ENCODE measurements around the gene DDR2. TPM values are rescaled to one million over a fixed set of nuclear protein-coding genes. Genes with fewer than 3 reads are reported as not detected.

DDR2 gene
- total and polyA plus RNA-seq, 2 experiments from 2014 or later, result 94.7 to 196 TPM

DNA sequence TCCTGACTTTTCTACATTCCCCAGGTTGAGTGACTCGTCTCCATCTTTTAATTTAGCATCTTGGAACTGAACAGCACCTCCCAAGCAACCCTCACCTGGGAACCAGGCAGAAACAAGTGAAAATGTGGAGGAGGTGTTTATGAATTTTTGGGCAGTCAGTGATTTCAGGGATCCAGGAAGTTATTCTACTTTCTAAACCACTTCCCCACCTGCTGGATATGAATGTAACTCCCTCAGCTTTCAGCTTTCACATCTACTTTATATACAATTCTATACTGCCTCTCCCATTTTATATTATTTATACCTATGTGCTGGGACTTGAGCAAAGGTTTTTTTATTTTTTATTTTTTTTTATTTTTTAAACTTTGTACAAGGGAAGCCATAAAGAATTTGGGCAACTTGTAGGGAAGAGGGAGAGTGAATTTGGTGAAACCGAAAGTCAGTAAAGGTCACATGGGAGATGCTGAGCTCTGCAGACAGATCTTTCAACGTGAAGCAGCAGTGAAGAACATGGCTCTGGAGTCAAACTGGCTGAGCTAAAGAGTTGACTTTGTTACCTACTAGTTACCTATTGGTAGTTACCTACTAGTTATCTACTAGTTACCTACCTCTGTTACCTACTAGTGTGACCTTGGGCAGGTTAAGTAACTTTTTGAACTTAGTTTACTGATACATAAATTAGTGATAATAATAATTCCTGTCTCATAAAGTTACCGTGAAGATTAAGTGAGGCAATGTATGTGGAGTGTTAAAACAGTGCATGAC is 45.5 kb downstream of the DDR2 start:
- Histone ChIP-seq H3K27me3 (replicated peaks; ENCODE audit: insufficient read depth) (no peaks in the 10 kb centered on the region), H3K79me2 (ENCODE audit: insufficient read depth) (peaks cover 99% of the 10 kb centered on the region), H3K4me2 (ENCODE audit: unreplicated experiment) (peak overlapping the region; percentile 14), H4K20me1 (ENCODE audit: insufficient read depth) (no peaks in the 10 kb centered on the region; the same call in 1 of the 2 replicates), H3F3A (ENCODE audit: insufficient read depth) (peaks cover 91% of the 10 kb centered on the region), H3K36me3 (ENCODE audit: low read depth) (no peaks in the 10 kb centered on the region), H2AFZ (no peak overlapping the region), H3K4me1 (ENCODE audit: insufficient read depth) (peaks cover 83% of the 10 kb centered on the region), H3K9me3 (ENCODE audit: low read depth) (no peaks in the 10 kb centered on the region), H3K4me3 (no peak overlapping the region), H3K9ac (no peak overlapping the region), H3K27ac (peak overlapping the region; percentile 49), H3K9me2 (ENCODE audit: insufficient read depth) (no peaks in the 10 kb centered on the region)
- no peak for DNase-seq
- WGBS, 2 experiments (ENCODE audit: low coverage in 1 of 2, low lambda C conversion rate in 2 of 2, missing lambda C conversion rate in 2 of 2), result 93 to 95% methylated on average over 4 of the region's 4 CpGs
- in situ Hi-C loops (cut with MboI), result no loop called here
- TF ChIP-seq EZH2phosphoT487 (IDR thresholded peaks at IDR 0.05; ENCODE audit: insufficient read depth, low read depth), result no peak
- no peak for TF ChIP-seq EZH2 (IDR thresholded peaks at IDR 0.05; ENCODE audit: insufficient read depth, poor library complexity, severe bottlenecking)

DNA sequence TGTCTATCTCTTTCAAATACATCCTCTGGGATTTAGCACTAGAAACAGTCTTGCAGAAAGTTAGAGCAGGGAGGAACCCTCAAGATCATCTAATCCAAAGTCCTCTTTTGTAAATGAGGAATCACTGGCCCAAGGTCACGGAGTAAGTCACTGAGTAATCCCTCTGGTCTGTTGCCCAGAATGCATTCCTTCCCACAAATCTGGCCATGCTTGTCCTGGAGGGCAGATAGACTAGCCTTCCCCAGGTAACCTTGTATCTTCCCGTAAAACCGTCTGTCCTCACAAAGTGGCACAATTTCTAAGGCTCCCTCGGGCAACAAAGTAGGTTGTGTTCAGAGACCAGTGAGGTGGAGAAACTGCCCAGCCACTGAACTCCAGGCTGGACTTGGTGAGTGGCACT is 46.2 kb downstream of the DDR2 start:
- peak overlapping the region; percentile 49 for H3K27ac ChIP-seq
- no peak overlapping the region for H3K9ac ChIP-seq
- H3K4me1 ChIP-seq (ENCODE audit: insufficient read depth), result peaks cover 77% of the 10 kb centered on the region
- 70 to 71% methylated on average over 4 of the region's 4 CpGs for WGBS, 2 experiments (ENCODE audit: low coverage in 1 of 2, low lambda C conversion rate in 2 of 2, missing lambda C conversion rate in 2 of 2)
- H3K9me3 ChIP-seq (ENCODE audit: low read depth), result no peaks in the 10 kb centered on the region
- TF ChIP-seq EZH2 (IDR thresholded peaks at IDR 0.05; ENCODE audit: insufficient read depth, poor library complexity, severe bottlenecking), result no peak
- no peak for TF ChIP-seq EZH2phosphoT487 (IDR thresholded peaks at IDR 0.05; ENCODE audit: insufficient read depth, low read depth)
- H3F3A ChIP-seq (ENCODE audit: insufficient read depth), result peaks cover 89% of the 10 kb centered on the region
- H3K79me2 ChIP-seq (ENCODE audit: insufficient read depth), result peaks cover 99% of the 10 kb centered on the region
- in situ Hi-C loops (cut with MboI), result no loop called here
- no peaks in the 10 kb centered on the region for H3K27me3 ChIP-seq (replicated peaks; ENCODE audit: insufficient read depth)
- H4K20me1 ChIP-seq (ENCODE audit: insufficient read depth), result no peaks in the 10 kb centered on the region; the same call in 1 of the 2 replicates
- no peaks in the 10 kb centered on the region for H3K36me3 ChIP-seq (ENCODE audit: low read depth)
- no peak overlapping the region for H3K4me3 ChIP-seq
- DNase-seq, result peak; percentile 87
- H2AFZ ChIP-seq, result no peak overlapping the region
- no peaks in the 10 kb centered on the region for H3K9me2 ChIP-seq (ENCODE audit: insufficient read depth)
- peak overlapping the region; percentile 14 for H3K4me2 ChIP-seq (ENCODE audit: unreplicated experiment)

DNA sequence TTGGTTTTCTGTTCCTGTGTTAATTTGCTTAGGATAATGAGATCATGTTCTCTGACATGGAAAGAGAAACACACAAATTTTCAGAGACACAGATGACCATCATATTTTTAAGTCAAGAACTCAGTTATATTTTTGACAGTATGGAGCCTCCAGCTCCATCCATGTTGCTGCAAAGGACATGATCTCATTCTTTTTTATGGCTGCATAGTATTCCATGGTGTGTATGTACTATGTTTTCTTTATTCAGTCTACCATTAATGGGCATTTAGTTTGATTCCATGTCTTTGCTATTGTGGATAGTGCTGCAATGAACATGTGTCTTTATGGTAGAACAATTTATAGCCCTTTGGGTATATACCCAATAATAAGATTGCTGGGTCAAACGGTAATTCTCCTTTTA is 47.0 kb downstream of the DDR2 start:
- no peaks in the 10 kb centered on the region; the same call in 1 of the 2 replicates for H4K20me1 ChIP-seq (ENCODE audit: insufficient read depth)
- no peaks in the 10 kb centered on the region for H3K9me2 ChIP-seq (ENCODE audit: insufficient read depth)
- 0 out of 2 replicates have a peak, but pooled peaks cover 5% of the 10 kb centered on the region for H3K36me3 ChIP-seq (ENCODE audit: low read depth)
- no peaks in the 10 kb centered on the region for H3K9me3 ChIP-seq (ENCODE audit: low read depth)
- TF ChIP-seq EZH2phosphoT487 (IDR thresholded peaks at IDR 0.05; ENCODE audit: insufficient read depth, low read depth) (no peak), EZH2 (IDR thresholded peaks at IDR 0.05; ENCODE audit: insufficient read depth, poor library complexity, severe bottlenecking) (no peak)
- no peak for DNase-seq
- no peak overlapping the region for H3K4me2 ChIP-seq (ENCODE audit: unreplicated experiment)
- no peak overlapping the region for H3K4me3 ChIP-seq
- H2AFZ ChIP-seq, result no peak overlapping the region
- peaks cover 99% of the 10 kb centered on the region for H3K79me2 ChIP-seq (ENCODE audit: insufficient read depth)
- WGBS, 2 experiments (ENCODE audit: low coverage in 1 of 2, low lambda C conversion rate in 2 of 2, missing lambda C conversion rate in 2 of 2), result 0% methylated on average over 1 of the region's 1 CpG
- no peak overlapping the region for H3K27ac ChIP-seq
- H3K4me1 ChIP-seq (ENCODE audit: insufficient read depth), result peaks cover 73% of the 10 kb centered on the region
- H3F3A ChIP-seq (ENCODE audit: insufficient read depth), result peaks cover 85% of the 10 kb centered on the region
- in situ Hi-C loops (cut with MboI), result no loop called here
- H3K9ac ChIP-seq, result no peak overlapping the region
- no peaks in the 10 kb centered on the region for H3K27me3 ChIP-seq (replicated peaks; ENCODE audit: insufficient read depth)

DNA sequence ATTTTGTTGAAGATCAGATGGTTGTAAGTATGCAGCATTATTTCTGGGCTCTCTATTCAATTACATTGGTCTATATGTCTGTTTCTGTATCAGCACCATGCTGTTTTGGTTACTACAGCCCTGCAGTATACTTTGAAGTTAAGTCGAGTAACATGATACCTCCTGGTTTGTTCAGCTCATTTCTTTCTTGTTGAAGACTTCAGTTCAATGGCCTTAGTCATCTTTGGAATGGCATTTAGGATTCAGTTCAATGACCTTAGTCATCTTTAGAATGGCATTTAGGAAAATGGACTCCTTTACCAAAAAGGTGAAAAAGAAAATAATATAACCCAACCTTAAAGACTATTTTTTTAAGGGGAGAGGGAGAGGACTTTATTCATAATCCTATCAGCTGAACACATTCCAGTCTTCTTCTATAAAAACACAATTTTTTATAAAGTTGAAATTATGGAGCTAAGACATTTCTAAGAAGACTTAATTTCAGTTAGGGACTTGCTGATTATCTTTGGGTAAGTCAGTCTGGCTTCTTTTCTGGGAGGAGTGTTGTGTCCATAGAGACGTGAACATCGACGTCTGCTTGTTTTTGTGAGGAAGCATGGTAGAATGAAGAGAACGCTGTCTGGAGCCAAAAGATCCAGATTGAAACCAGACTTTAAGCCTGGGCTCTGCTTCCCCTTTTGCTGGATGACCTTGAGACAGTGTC is 48.3 kb downstream of the DDR2 start:
- DNase-seq, result peak; percentile 61

More for the DNA sequence above, 48.3 kb downstream of the DDR2 start:
- Histone ChIP-seq H4K20me1 (ENCODE audit: insufficient read depth) (no peaks in the 10 kb centered on the region; the same call in 1 of the 2 replicates), H3K36me3 (ENCODE audit: low read depth) (0 out of 2 replicates have a peak, but pooled peaks cover 5% of the 10 kb centered on the region), H3K9me2 (ENCODE audit: insufficient read depth) (no peaks in the 10 kb centered on the region), H3K27ac (peak overlapping the region; percentile 52), H2AFZ (no peak overlapping the region), H3K4me2 (ENCODE audit: unreplicated experiment) (no peak overlapping the region), H3K4me1 (ENCODE audit: insufficient read depth) (peaks cover 66% of the 10 kb centered on the region), H3F3A (ENCODE audit: insufficient read depth) (peaks cover 85% of the 10 kb centered on the region), H3K9ac (no peak overlapping the region), H3K27me3 (replicated peaks; ENCODE audit: insufficient read depth) (no peaks in the 10 kb centered on the region), H3K79me2 (ENCODE audit: insufficient read depth) (peaks cover 99% of the 10 kb centered on the region), H3K9me3 (ENCODE audit: low read depth) (no peaks in the 10 kb centered on the region), H3K4me3 (no peak overlapping the region)
- in situ Hi-C loops (cut with MboI), result no loop called here
- 27 to 31% methylated on average over 5 of the region's 5 CpGs for WGBS, 2 experiments (ENCODE audit: low coverage in 1 of 2, low lambda C conversion rate in 2 of 2, missing lambda C conversion rate in 2 of 2)
- TF ChIP-seq EZH2phosphoT487 (IDR thresholded peaks at IDR 0.05; ENCODE audit: insufficient read depth, low read depth) (no peak), EZH2 (IDR thresholded peaks at IDR 0.05; ENCODE audit: insufficient read depth, poor library complexity, severe bottlenecking) (no peak)
